Upper lobe of left lung (tissue), 6 donors: ENCODE results near the gene TMEM91. TPM values are rescaled to one million over a fixed set of nuclear protein-coding genes. Genes with fewer than 3 reads are reported as not detected.
A peak's percentile ranks its signal among the peaks of the same experiment; 100 is the strongest.

Experiments used
- ATAC-seq, 2 donors: fragments of 200-7000 bp; cut with Tn5 transposase; one replicate each; pipeline ENCODE4 v1.9.1; 2022; ENCODE audit warnings: mild to moderate bottlenecking in 2 of 2, moderate library complexity in 2 of 2; ENCODE audit not compliant: low FRiP score in 2 of 2
- DNase-seq, 2 donors: peaks; one replicate each; pipeline ENCODE4 v3.0.0-alpha.2; 2019 to 2020
- H3K27ac ChIP-seq, 4 donors: fragments of 200-600 bp; sonication (generic); one replicate each; pipeline ENCODE4 v1.5.1; 2016 to 2019
- H3K27me3 ChIP-seq, 4 donors: fragments of 200-600 bp; sonication (generic); one replicate each; pipeline ENCODE4 v1.5.1; 2017 to 2019
- H3K36me3 ChIP-seq, 4 donors: fragments of 200-600 bp; sonication (generic); one replicate each; pipeline ENCODE4 v1.5.1; 2016 to 2019
- H3K4me1 ChIP-seq, 4 donors: fragments of 200-600 bp; sonication (generic); one replicate each; pipeline ENCODE4 v1.5.1; 2018 to 2019
- H3K4me3 ChIP-seq, 4 donors: fragments of 200-600 bp; sonication (generic); one replicate each; pipeline ENCODE4 v1.5.1; 2017 to 2019; ENCODE audit warnings: mild to moderate bottlenecking in 2 of 4, moderate library complexity in 1 of 4
- H3K9me3 ChIP-seq, 4 donors: fragments of 200-600 bp; sonication (generic); one replicate each; pipeline ENCODE4 v1.5.1; 2018 to 2019
- EP300 ChIP-seq, 4 donors: sonication (generic); formaldehyde crosslinking; IDR thresholded peaks; one replicate each; pipeline ENCODE4 v1.5.1; 2017; ENCODE audit warnings: antibody characterized with exemption in 4 of 4, control low read depth in 2 of 4
- POLR2A ChIP-seq, 4 donors: fragments of 450-650 bp; IDR thresholded peaks; one replicate each; pipeline ENCODE4 v1.5.1; 2016 to 2017; ENCODE audit warnings: antibody characterized with exemption in 4 of 4, mild to moderate bottlenecking in 2 of 4
- POLR2AphosphoS5 ChIP-seq, 2 donors: sonication (generic); formaldehyde crosslinking; IDR thresholded peaks; one replicate each; pipeline ENCODE4 v1.5.1; 2017; ENCODE audit warnings: antibody characterized with exemption in 2 of 2
- WGBS, 2 donors: methylation state at CpG; one replicate each; pipeline ENCODE4 v1.1.5; 2017 to 2018; 5-methylcytosine and 5-hydroxymethylcytosine counted together
- total RNA-seq, 6 donors: library from RNA; depleted of rRNA in 4 of 6; stranded (reverse); fragments of >200 nt in 4 of 6; gene quantifications; one replicate each; pipeline versions ENCODE4 v1.1.0 to v1.2.1, GENCODE V29; 2016 to 2021
- TF ChIP-seq, protein P1 (sequence below), 6 experiments: fragments of 450-650 bp in 4 of 6; fragments of 200-600 bp in 2 of 6; sonication (generic) in 2 of 6; IDR thresholded peaks; one replicate each; pipeline ENCODE4 v1.5.1; 2016 to 2019; ENCODE audit warnings: antibody characterized with exemption in 6 of 6
- donor health status: DM: no; HTN: no; CAD: no; lungs with moderate emphysema.
- donor health status: DM: no; HTN: yes; CAD: no; lungs with severe emphysema.

TMEM91 gene
- total RNA-seq, 6 donors from 2014 or later: 18.7 to 65.0 (median 29.3) TPM

- H3K27ac ChIP-seq: no peak overlapping the region
- WGBS, 2 donors: 92% methylated on average over 13 of the region's 13 CpGs; no CpG with 5 or more reads in 1 of the 2 donors
- no peaks in the 10 kb centered on the region for H3K9me3 ChIP-seq
- H3K4me1 ChIP-seq: no peaks in the 10 kb centered on the region
- H3K36me3 ChIP-seq: peaks cover 0 to 61% (median 37%) of the 10 kb centered on the region in 4 donors
- no peak for TF ChIP-seq POLR2AphosphoS5 (IDR thresholded peaks at IDR 0.05)
- TF ChIP-seq EP300 (IDR thresholded peaks at IDR 0.05): no peak
- TF ChIP-seq POLR2A (IDR thresholded peaks at IDR 0.05): no peak
- TF ChIP-seq, protein P1, sequence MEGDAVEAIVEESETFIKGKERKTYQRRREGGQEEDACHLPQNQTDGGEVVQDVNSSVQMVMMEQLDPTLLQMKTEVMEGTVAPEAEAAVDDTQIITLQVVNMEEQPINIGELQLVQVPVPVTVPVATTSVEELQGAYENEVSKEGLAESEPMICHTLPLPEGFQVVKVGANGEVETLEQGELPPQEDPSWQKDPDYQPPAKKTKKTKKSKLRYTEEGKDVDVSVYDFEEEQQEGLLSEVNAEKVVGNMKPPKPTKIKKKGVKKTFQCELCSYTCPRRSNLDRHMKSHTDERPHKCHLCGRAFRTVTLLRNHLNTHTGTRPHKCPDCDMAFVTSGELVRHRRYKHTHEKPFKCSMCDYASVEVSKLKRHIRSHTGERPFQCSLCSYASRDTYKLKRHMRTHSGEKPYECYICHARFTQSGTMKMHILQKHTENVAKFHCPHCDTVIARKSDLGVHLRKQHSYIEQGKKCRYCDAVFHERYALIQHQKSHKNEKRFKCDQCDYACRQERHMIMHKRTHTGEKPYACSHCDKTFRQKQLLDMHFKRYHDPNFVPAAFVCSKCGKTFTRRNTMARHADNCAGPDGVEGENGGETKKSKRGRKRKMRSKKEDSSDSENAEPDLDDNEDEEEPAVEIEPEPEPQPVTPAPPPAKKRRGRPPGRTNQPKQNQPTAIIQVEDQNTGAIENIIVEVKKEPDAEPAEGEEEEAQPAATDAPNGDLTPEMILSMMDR (IDR thresholded peaks at IDR 0.05): no peak
- H3K27me3 ChIP-seq: no peaks in the 10 kb centered on the region
- DNase-seq: peak in 1 of 2 donors; percentile 73
- peak in 1 of 2 donors; percentile 61 for ATAC-seq
- no peak overlapping the region for H3K4me3 ChIP-seq
Measured at GRCh38 chr19:41386442-41386841, 10.1 kb downstream of the TMEM91 start.

DNA sequence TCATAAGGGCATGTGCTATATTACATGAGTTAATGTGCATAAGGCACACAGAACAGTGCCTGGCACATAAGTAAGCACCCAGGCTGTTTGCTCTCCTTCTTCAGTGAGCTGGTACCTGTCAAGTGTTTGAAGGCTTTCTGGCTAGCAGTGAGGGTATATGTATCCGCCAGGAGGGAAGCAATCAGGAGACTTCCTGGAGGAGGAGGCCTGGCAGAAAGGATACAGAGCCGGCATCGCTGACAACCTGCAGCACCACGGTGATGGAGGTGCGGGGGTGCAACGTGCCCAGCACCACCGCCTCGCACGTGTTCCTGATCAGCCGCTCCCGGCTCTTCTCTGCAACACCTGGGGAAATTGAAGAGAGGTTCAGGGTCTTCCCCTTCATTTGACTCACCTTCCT, 15.3 kb downstream of the TMEM91 start:
- H3K27ac ChIP-seq: no peak overlapping the region
- peaks cover 0 to 8% (median 7%) of the 10 kb centered on the region in 4 donors for H3K4me1 ChIP-seq
- no peaks in the 10 kb centered on the region for H3K27me3 ChIP-seq
- DNase-seq (peak in 1 of 2 donors; percentile 34), ATAC-seq (no peak)
- no peak for TF ChIP-seq EP300 (IDR thresholded peaks at IDR 0.05)
- TF ChIP-seq POLR2A (IDR thresholded peaks at IDR 0.05): no peak
- TF ChIP-seq POLR2AphosphoS5 (IDR thresholded peaks at IDR 0.05): no peak
- TF ChIP-seq, protein P1 (IDR thresholded peaks at IDR 0.05): no peak
- WGBS, 2 donors: 20 to 88% methylated on average over 2 to 11 of the region's 11 CpGs
- no peak overlapping the region for H3K4me3 ChIP-seq
- H3K36me3 ChIP-seq: peaks cover 0 to 41% (median 28%) of the 10 kb centered on the region in 4 donors
- H3K9me3 ChIP-seq: no peaks in the 10 kb centered on the region

DNA sequence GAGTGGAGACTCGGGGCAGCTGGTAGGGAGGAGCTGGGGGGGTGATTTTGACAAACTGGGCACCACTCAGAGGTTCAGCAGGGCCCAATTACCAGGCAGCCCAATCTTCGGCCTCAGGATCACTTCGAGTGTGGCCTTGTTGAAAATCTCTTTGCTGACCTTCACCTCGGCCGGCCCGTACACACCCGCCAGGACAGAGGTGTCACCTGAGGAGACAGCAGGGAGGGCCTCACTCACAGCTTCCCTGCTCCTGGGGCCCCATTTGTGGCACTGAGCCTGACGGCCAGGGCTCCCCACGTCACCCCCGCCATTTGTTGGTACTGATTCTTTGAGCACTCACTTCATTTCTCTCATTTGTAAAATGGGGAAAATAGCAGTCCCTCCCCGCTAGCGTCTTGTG, 16.4 kb downstream of the TMEM91 start:
- Histone ChIP-seq H3K9me3 (no peaks in the 10 kb centered on the region), H3K4me1 (peaks cover 0 to 14% (median 11%) of the 10 kb centered on the region in 4 donors), H3K27me3 (no peaks in the 10 kb centered on the region), H3K27ac (no peak overlapping the region), H3K4me3 (no peak overlapping the region), H3K36me3 (peaks cover 0 to 37% (median 28%) of the 10 kb centered on the region in 4 donors)
- ATAC-seq (no peak), DNase-seq (peak in 1 of 2 donors; percentile 47)
- 83 to 85% methylated on average over 8 to 12 of the region's 12 CpGs for WGBS, 2 donors
- TF ChIP-seq POLR2AphosphoS5 (IDR thresholded peaks at IDR 0.05) (no peak), POLR2A (IDR thresholded peaks at IDR 0.05) (no peak), EP300 (IDR thresholded peaks at IDR 0.05) (no peak)
- TF ChIP-seq, protein P1 (IDR thresholded peaks at IDR 0.05): no peak

GRCh38 chr19:41395355-41395754, 19.0 kb downstream of the TMEM91 start:
- peaks cover 14 to 30% (median 26%) of the 10 kb centered on the region in 4 donors for H3K4me1 ChIP-seq
- no peak overlapping the region for H3K27ac ChIP-seq
- H3K36me3 ChIP-seq: peaks cover 0 to 17% (median 16%) of the 10 kb centered on the region in 4 donors
- no peak for TF ChIP-seq POLR2AphosphoS5 (IDR thresholded peaks at IDR 0.05)
- no peak for TF ChIP-seq EP300 (IDR thresholded peaks at IDR 0.05)
- no peak for ATAC-seq
- DNase-seq: no peak
- no peaks in the 10 kb centered on the region for H3K27me3 ChIP-seq
- WGBS, 2 donors: 77 to 79% methylated on average over 6 of the region's 6 CpGs
- no peaks in the 10 kb centered on the region for H3K9me3 ChIP-seq
- no peak overlapping the region for H3K4me3 ChIP-seq

DNA sequence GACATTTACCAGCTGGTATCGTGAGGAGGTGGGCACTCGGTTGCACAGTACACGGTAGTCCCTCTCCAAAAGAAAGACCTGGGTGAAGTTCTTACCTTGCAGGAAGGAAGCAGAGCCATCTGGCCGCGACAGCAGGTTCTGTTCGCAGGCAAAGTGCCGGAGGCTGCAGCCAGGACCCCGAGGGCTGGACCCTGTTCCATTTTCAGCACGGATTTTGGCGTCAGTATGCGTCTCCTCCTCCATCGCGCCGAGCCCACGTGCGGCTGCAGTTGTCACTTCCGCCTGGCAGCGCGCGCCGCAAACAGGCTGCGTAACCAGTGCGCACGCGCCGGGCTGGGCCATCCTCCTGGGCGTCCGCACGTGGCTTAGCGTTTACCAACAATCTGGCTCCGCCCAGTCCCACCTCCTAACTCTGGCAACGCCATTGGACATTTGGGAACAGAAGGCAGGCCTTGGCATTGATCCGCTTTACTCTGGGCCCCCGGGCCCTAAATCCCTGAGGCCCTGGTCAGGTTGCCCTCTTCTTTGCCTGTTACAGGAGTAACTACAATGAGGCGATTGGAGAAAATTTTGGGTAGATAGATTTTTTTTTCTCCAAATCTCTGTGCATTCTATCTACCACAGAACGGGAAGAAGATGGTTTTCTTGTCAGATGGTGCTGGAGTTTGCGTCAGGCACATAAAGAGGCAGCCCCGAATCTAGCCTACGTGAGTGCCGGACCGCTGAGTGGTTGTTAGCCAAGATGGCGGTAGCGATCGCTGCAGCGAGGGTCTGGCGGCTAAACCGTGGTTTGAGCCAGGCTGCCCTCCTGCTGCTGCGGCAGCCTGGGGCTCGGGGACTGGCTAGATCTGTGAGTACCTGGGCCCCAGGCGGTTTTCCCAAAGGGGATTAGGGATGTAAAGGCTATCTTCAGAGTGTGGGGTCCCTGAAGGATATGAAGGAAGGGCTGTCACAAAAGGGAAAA, 21.0 kb downstream of the TMEM91 start, which contains the start of the genes BCKDHA and EXOSC5:
Gene BCKDHA (plus strand): TSS at position 733 of the 964 bp plus-strand sequence. CDS start 10 bp downstream, at position 743.
Gene EXOSC5 (minus strand): TSS at position 274 of the 964 bp plus-strand sequence. CDS start 31 bp downstream, at position 243.
- H3K9me3 ChIP-seq: no peaks in the 10 kb centered on the region
- peak; percentile 99 to 100 for DNase-seq
- H3K36me3 ChIP-seq: peaks cover 0 to 4% (median 0%) of the 10 kb centered on the region in 4 donors
- H3K27ac ChIP-seq: peak within 1 kb of the TSS; percentile 90 to 94 (median 92)
- 0% methylated on average over 38 to 44 of the region's 50 CpGs for WGBS, 2 donors
- peaks cover 21 to 45% (median 30%) of the 10 kb centered on the region in 4 donors for H3K4me1 ChIP-seq
- TF ChIP-seq POLR2AphosphoS5 (IDR thresholded peaks at IDR 0.05) (peak; percentile 63 to 77), POLR2A (IDR thresholded peaks at IDR 0.05) (peak in 3 of 4 donors; percentile 41 to 75 (median 70)), EP300 (IDR thresholded peaks at IDR 0.05) (peak in 1 of 4 donors; percentile 53)
- TF ChIP-seq, protein P1 (IDR thresholded peaks at IDR 0.05): peak in 3 of 6 experiments; percentile 27 to 49 (median 39)
- ATAC-seq: peak; percentile 99
- H3K27me3 ChIP-seq: no peaks in the 10 kb centered on the region
- H3K4me3 ChIP-seq: peak within 1 kb of the TSS; percentile 90 to 100 (median 97)
